GM19351 (cell line): ENCODE data around the gene HELT.
A peak's percentile ranks its signal among the peaks of the same experiment; 100 is the strongest.
"Not testable (repeated sequence)": the region's sequence is repeated elsewhere in the genome, so short reads cannot be mapped to it uniquely, and the experiment has no call there.

Experiments
- ATAC-seq: cut with Tn5 transposase; IDR thresholded peaks from one replicate; pipeline ENCODE4 v1.9.1; 2021; ENCODE audit warnings: mild to moderate bottlenecking, moderate library complexity; ENCODE audit not compliant: unreplicated experiment

The HELT gene, protein sequence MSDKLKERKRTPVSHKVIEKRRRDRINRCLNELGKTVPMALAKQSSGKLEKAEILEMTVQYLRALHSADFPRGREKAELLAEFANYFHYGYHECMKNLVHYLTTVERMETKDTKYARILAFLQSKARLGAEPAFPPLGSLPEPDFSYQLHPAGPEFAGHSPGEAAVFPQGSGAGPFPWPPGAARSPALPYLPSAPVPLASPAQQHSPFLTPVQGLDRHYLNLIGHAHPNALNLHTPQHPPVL

GRCh38 chr4:185017964-185018772, at the start of gene HELT:
Gene HELT, plus strand, starts transcription at chr4:185018490. Its CDS starts 439 bp downstream, at chr4:185018929.
- ATAC-seq, result no peak

DNA sequence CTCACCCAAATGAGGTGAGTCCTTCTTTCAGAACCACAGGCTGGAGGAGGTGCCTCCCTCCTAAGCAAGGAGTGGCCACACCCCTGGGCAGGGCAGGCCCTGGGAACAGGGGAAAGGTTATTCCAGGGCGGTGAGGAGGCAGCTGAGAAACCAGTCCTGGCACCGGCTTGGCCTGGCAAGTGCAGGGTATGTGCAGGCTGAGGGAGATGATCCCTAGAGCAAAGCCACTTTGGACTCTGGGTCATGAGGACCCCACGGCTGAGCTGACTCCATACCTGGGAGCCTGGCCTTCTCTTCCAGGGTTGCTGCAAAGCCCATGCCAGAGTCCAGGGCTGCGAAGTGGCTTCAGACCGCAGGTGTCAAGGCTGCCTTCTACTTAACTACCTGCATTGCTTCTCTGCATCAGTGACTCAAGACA, 49.5 kb upstream of the HELT start:
- ATAC-seq, result no peak

DNA sequence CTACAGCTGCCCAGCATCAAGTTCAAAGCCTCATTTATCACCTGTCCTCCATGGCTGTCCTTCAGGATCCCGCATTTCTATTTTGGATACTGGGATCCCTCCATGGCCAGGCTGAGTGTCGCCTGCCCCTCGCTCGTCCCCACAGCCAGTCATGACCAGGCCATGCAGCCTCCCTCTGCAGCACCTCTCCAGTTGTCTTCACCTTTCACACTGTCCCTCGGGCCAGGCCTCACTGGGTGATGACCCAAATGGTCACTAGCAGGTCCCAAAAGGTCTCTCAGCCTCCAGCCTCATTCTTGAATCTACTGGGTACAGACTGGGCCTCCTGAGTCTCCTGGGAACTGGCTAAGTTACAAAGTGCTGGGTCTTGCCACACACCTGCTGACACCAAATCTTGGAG, 48.7 kb upstream of the HELT start:
- no peak for ATAC-seq

DNA sequence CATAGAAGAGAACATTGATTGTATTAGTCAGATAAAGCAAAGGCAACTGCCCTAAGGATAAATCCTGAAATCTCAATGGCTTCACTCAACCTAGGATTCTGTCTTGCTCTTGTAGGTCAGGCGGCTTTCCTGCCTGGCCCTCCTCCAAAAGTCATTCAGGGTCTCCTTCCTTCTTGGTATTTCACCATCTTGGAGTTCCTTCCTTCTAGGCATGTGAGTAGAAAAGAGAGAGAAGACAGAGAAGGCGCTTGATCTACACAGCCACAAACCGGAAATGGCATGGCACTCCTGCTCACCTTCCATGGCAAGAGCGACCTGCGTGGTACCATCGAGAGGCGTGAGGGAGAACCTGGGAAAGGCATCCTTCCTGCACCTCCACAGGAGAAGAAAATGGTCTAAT, 45.3 kb upstream of the HELT start:
- no peak for ATAC-seq

DNA sequence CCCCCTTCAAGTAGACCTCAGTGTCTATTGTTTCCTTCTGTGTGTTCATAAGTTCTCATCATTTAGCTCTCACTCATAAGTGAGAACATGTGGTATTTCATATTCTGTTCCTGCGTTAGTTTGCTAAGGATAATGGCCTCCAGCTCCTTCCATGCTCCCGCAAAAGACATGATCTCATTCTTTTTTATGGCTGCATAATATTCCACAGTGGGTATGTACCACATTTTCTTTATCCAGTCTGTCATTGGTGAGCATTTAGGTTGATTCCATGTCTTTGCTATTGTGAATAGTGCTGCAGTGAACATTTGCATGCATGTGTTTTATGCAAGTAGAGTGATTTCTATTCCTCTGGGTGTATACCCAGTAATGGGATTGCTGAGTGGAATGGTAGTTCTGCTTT, 41.9 kb upstream of the HELT start:
- not testable (repeated sequence) for ATAC-seq

- ATAC-seq, result no peak
Measured at GRCh38 chr4:184977747-184978146, 40.5 kb upstream of the HELT start.

GRCh38 chr4:184978211-184978610, 40.1 kb upstream of the HELT start:
- ATAC-seq, result no peak

- no peak for ATAC-seq
Measured at GRCh38 chr4:184979461-184980124, 38.7 kb upstream of the HELT start.

- ATAC-seq, result no peak
Measured at GRCh38 chr4:184980261-184980660, 38.0 kb upstream of the HELT start.

DNA sequence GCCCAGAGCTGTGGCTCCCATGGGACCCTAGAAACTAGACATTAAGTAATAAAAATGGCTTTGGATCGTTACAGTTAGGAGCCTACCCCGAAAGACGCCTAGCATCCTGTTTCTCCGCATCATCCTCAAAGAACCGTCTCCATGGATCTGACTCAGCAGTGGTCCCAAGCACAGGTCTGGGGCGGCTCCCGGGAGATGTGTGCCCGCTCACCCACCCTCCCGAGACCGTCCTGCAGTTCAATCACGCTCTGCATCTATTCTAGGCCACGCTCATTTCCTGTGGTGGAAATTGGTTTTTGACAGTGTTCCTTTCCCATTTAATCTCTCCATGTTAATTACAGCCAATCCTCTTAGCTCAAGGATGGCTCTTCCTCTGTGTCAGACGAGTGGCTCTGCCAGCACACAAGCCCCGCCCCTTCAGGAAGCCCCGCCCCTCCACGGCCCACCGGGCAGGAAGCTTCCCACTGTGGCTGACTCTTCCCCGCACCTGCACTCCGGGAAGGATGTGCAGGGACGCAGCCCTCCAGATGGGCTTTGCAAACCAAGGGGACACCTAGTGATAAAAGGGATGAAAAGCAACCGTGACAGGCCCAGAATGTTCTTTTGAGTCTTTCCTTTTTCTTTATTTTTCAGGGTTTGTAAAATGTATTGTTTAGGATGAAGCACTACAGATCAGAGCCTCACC, 34.5 kb upstream of the HELT start:
- ATAC-seq, result peak; percentile 57

DNA sequence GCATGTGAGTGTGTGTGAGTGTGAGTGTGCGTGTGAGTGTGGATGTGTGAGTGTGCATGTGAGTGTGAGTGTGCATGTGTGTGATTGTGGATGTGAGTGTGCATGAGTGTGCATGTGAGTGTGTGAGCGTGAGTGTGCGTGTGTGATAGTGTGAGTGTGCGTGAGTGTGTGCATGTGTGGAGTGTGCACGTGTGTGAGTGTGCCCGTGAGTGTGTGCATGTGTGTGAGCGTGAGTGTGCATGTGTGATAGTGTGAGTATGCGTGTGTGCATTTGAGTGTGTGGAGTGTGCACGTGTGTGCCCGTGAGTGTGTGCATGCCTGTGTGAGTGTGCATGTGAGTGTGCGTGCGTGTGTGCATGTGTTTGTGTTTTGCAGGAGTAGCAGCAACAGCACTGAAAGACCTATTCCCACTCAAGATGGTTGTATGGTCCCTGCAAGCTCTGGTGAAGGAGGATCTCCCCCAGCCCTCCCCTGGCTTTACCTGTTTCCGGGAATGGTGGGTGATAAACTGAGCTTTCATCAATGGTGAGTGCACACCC, 30.7 kb upstream of the HELT start:
- no peak for ATAC-seq

- ATAC-seq, result no peak
Measured at GRCh38 chr4:184988611-184989010, 29.7 kb upstream of the HELT start.

DNA sequence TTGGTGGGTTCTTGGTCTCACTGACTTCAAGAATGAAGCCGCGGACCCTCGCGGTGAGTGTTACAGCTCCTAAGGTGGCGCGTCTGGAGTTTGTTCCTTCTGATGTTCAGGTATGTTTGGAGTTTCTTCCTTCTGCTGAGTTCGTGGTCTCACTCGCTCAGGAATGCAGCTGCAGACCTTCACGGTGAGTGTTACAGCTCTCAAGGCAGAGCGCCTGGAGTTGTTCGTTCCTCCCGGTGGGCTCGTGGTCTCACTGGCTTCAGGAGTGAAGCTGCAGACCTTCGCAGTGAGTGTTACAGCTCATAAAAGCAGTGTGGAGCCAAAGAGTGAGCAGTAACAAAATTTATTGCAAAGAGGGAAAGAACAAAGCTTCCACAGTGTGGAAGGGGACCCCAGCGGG, 29.0 kb upstream of the HELT start:
- ATAC-seq, result not testable (repeated sequence)

- ATAC-seq, result not testable (repeated sequence)
Measured at GRCh38 chr4:184990131-184990530, 28.2 kb upstream of the HELT start.

DNA sequence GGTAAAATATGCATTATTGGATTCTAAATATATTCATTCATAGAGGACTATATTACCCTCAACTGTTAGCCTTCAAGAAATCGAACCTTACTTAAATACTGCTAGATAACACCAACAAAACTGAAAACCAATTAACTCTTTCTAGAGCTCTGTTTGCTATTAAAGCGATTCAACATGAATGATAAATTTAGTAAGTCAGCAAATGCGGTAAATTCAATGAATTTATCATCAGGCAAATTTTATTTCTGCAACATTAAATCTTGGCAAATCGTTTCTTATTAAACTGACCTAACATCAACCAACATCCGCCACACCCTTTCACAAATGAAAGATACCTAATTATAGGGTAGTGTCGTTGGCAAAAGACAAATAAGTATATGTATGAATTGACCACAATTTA, 26.4 kb upstream of the HELT start:
- ATAC-seq, result no peak

GRCh38 chr4:184992422-184992821, 25.9 kb upstream of the HELT start:
- ATAC-seq, result no peak

GRCh38 chr4:184993247-184993646, 25.0 kb upstream of the HELT start:
- ATAC-seq, result no peak

DNA sequence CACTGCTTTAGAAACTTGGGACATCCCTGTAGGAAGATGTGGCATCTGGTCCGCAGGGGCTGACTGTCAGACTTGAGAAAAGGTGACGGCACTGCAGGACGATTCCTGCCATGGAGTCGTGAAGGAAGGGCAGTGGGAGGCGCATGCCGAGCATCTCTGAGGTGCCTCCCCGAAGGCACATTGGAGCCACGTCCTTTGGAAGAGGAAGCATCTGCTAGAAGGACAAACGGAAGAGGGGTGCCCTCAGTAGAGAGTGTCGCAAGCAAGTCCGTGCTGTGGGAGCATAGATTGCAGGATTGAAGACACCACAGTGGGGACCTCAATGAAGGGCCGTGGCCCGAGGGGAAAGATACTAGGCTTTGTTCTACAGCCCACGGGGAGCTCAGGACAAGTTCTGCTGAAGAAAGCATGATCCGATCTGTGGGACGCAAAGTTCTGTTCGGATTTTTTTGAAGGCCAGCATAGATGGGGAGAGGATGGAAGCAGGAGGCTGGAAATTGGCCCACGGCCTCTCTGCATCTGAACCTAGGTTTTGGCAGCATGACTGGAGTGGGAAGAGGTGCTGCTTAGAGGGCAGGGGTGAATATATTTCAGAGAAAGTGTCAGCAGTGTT, 24.2 kb upstream of the HELT start:
- no peak for ATAC-seq

GRCh38 chr4:184994623-184995010, 23.7 kb upstream of the HELT start:
- no peak for ATAC-seq

DNA sequence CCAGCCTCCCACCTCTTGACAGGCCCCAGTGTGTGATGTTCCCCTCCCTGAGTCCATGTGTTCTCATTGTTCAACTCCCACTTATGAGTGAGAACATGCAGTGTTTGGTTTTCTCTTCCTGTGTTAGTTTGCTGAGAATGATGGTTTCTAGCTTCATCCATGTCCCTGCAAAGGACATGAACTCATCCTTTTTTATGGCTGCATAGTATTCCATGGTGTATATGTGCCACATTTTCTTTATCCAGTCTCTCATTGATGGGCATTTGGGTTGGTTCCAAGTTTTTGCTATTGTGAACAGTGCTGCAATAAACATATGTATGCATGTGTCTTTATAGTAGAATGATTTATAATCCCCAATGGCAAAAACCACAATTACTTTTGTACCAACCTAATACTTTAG, 20.6 kb upstream of the HELT start:
- ATAC-seq, result not testable (repeated sequence)

GRCh38 chr4:185002784-185003183, 15.5 kb upstream of the HELT start:
- no peak for ATAC-seq
